Suprapubic skin (tissue), 4 donors: Measurements from ENCODE around the gene ERCC2.

ENCODE experiments used
- CTCF ChIP-seq, 2 donors: fragments of 200-600 bp in 1 of 2; fragments of 450-650 bp in 1 of 2; sonication (generic) in 1 of 2; IDR thresholded peaks; one replicate each; pipeline ENCODE4 v1.5.1; 2016 to 2019; ENCODE audit warnings: antibody characterized with exemption in 2 of 2, mild to moderate bottlenecking in 1 of 2, moderate library complexity in 1 of 2
- POLR2A ChIP-seq, 2 donors: fragments of 450-650 bp; IDR thresholded peaks; one replicate each; pipeline ENCODE4 v1.6.1; 2017; ENCODE audit warnings: antibody characterized with exemption in 2 of 2, mild to moderate bottlenecking in 2 of 2, moderate library complexity in 2 of 2
- POLR2AphosphoS5 ChIP-seq, 3 donors: sonication (generic); formaldehyde crosslinking; IDR thresholded peaks; one replicate each; pipeline ENCODE4 v1.6.1; 2017; ENCODE audit warnings: antibody characterized with exemption in 3 of 3

- TF ChIP-seq CTCF (IDR thresholded peaks at IDR 0.05) (no peak), POLR2AphosphoS5 (IDR thresholded peaks at IDR 0.05) (no peak), POLR2A (IDR thresholded peaks at IDR 0.05) (no peak)
Measured at GRCh38 chr19:45361608-45362007, 8.8 kb downstream of the ERCC2 start.
